Caco-2 (cell line): Measurements from ENCODE around the gene ECE2. TPM values are rescaled to one million over a fixed set of nuclear protein-coding genes. Genes with fewer than 3 reads are reported as not detected.

Experiments used
- BruUV-seq: library from RNA; stranded (reverse); fragments of 400-500 nt; replicated peaks from 2 replicates; lab custom pipeline; 2021; lab: Mats Ljungman, UMichigan
- CTCF ChIA-PET: fragments of 300-600 bp; sonication (Branson Sonifier 250); formaldehyde crosslinking; loops from one replicate; lab custom pipeline; 2022; ENCODE audit warnings: antibody characterized with exemption; lab: Charles Lee
- POLR2A ChIA-PET: fragments of 300-600 bp; sonication (Branson Sonifier 250); formaldehyde crosslinking; loops from one replicate; lab custom pipeline; 2022; ENCODE audit warnings: antibody characterized with exemption; lab: Charles Lee
- DNase-seq, 2 experiments: peaks; one replicate each; pipeline versions ENCODE4 v3.0.0 to v3.0.0-alpha.2; 2020 to 2022
- H3K27me3 ChIP-seq: replicated peaks from 2 replicates; pipeline ENCODE4 v1.6.0; 2011; ENCODE audit warnings: low read length; ENCODE audit not compliant: control insufficient read depth, insufficient read depth
- H3K36me3 ChIP-seq: 2 replicates; pipeline ENCODE4 v1.5.1; 2011; ENCODE audit warnings: low read length; ENCODE audit not compliant: control insufficient read depth, insufficient read depth
- H3K4me1 ChIP-seq: fragments of 250-450 bp; sonication (Bioruptor Pico); 2 replicates; pipeline ENCODE4 v1.5.1; 2020; ENCODE audit warnings: mild to moderate bottlenecking
- H3K4me3 ChIP-seq: 2 replicates; pipeline ENCODE4 v1.5.1; 2011; ENCODE audit warnings: low read depth, mild to moderate bottlenecking, control low read depth, low read length
- H3K9me3 ChIP-seq: fragments of 250-450 bp; sonication (Bioruptor Pico); 2 replicates; pipeline ENCODE4 v1.5.1; 2020; ENCODE audit warnings: mild to moderate bottlenecking, moderate library complexity
- H3K27ac Mint-ChIP-seq: one replicate; pipeline ENCODE4 v1.8.0; 2022; ENCODE audit warnings: mixed read lengths; ENCODE audit not compliant: unreplicated experiment
- H3K27me3 Mint-ChIP-seq: one replicate; pipeline ENCODE4 v1.8.0; 2022; ENCODE audit warnings: mixed read lengths; ENCODE audit not compliant: insufficient read depth, unreplicated experiment
- H3K36me3 Mint-ChIP-seq: one replicate; pipeline ENCODE4 v1.8.0; 2022; ENCODE audit warnings: mild to moderate bottlenecking, mixed read lengths; ENCODE audit not compliant: insufficient read depth, unreplicated experiment
- H3K4me1 Mint-ChIP-seq: one replicate; pipeline ENCODE4 v1.8.0; 2022; ENCODE audit warnings: low read depth, mixed read lengths; ENCODE audit not compliant: unreplicated experiment
- H3K4me3 Mint-ChIP-seq: one replicate; pipeline ENCODE4 v1.8.0; 2022; ENCODE audit warnings: mild to moderate bottlenecking, moderate library complexity, mixed read lengths; ENCODE audit not compliant: unreplicated experiment
- H3K9me3 Mint-ChIP-seq: one replicate; pipeline ENCODE4 v1.8.0; 2022; ENCODE audit warnings: mixed read lengths; ENCODE audit not compliant: unreplicated experiment
- intact Hi-C: fragments of 100-400 bp; cut with micrococcal nuclease; formaldehyde crosslinking; loops from one replicate; pipeline ENCODE4 v1.10.0; 2022; ENCODE audit not compliant: unreplicated experiment
- total RNA-seq: library from RNA; stranded (reverse); gene quantifications from 2 replicates; pipeline ENCODE4 v1.2.3, GENCODE V29; 2022
- TF ChIP-seq, protein P1 (sequence below), 2 experiments: fragments of 200-600 bp in 1 of 2; IDR thresholded peaks; 1 replicate in 1 of 2; 2 replicates in 1 of 2; pipeline versions ENCODE4 v1.5.1 to v1.8.0; 2011 to 2022; ENCODE audit warnings: antibody characterized with exemption in 1 of 2, control low read depth in 1 of 2, inconsistent platforms in 1 of 2, low read depth in 1 of 2, low read length in 1 of 2, mild to moderate bottlenecking in 1 of 2, moderate library complexity in 1 of 2; ENCODE audit not compliant: insufficient read depth in 1 of 2, severe bottlenecking in 1 of 2, unreplicated experiment in 1 of 2

The ECE2 gene
- total RNA-seq, 1 experiment from 2014 or later = not detected

DNA sequence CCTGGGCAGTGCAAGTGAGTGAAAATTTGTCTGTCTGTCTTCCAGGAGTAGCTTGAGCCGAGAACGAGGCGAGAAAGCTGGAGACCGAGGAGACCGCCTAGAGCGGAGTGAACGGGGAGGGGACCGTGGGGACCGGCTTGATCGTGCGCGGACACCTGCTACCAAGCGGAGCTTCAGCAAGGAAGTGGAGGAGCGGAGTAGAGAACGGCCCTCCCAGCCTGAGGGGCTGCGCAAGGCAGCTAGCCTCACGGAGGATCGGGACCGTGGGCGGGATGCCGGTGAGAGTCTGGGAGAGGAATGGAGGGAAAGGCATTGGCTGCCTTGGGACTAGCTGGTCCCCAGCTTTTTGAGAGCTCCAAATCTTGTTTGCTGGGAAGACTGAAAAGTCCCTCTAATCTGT, 51.3 kb downstream of the ECE2 start:
- BruUV-seq = no TSS peak
- TF ChIP-seq, protein P1, sequence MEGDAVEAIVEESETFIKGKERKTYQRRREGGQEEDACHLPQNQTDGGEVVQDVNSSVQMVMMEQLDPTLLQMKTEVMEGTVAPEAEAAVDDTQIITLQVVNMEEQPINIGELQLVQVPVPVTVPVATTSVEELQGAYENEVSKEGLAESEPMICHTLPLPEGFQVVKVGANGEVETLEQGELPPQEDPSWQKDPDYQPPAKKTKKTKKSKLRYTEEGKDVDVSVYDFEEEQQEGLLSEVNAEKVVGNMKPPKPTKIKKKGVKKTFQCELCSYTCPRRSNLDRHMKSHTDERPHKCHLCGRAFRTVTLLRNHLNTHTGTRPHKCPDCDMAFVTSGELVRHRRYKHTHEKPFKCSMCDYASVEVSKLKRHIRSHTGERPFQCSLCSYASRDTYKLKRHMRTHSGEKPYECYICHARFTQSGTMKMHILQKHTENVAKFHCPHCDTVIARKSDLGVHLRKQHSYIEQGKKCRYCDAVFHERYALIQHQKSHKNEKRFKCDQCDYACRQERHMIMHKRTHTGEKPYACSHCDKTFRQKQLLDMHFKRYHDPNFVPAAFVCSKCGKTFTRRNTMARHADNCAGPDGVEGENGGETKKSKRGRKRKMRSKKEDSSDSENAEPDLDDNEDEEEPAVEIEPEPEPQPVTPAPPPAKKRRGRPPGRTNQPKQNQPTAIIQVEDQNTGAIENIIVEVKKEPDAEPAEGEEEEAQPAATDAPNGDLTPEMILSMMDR (IDR thresholded peaks at IDR 0.05; ENCODE audit: insufficient read depth in 1 of 2, low read depth in 1 of 2, low read length in 1 of 2, severe bottlenecking in 1 of 2, unreplicated experiment in 1 of 2) = no peak
- Mint-ChIP-seq H3K4me3 (no peak overlapping the region), H3K27me3 (no peaks in the 10 kb centered on the region), H3K27ac (peak overlapping the region; percentile 84), H3K36me3 (peaks cover 100% of the 10 kb centered on the region), H3K9me3 (no peaks in the 10 kb centered on the region), H3K4me1 (no peaks in the 10 kb centered on the region)
- intact Hi-C loops = no loop called here
- ChIA-PET CTCF (no interaction called here), POLR2A (interaction anchor here (0.6 kb wide), 1 partner anchor 74 kb away, joined by 3 read pairs; no protein-coding TSS in a partner anchor)
- no peaks in the 10 kb centered on the region for H3K9me3 ChIP-seq
- no peak overlapping the region for H3K4me3 ChIP-seq
- no peak for DNase-seq
- no peaks in the 10 kb centered on the region for H3K27me3 ChIP-seq
- peaks cover 20% of the 10 kb centered on the region for H3K36me3 ChIP-seq
- no peaks in the 10 kb centered on the region for H3K4me1 ChIP-seq

- Histone ChIP-seq H3K4me3 (no peak overlapping the region), H3K27me3 (no peaks in the 10 kb centered on the region), H3K9me3 (no peaks in the 10 kb centered on the region), H3K36me3 (peaks cover 13% of the 10 kb centered on the region), H3K4me1 (no peaks in the 10 kb centered on the region)
- TF ChIP-seq, protein P1 (IDR thresholded peaks at IDR 0.05; ENCODE audit: insufficient read depth in 1 of 2, low read depth in 1 of 2, low read length in 1 of 2, severe bottlenecking in 1 of 2, unreplicated experiment in 1 of 2) = no peak
- no peak for DNase-seq
- Mint-ChIP-seq H3K4me3 (no peak overlapping the region), H3K36me3 (peaks cover 100% of the 10 kb centered on the region), H3K4me1 (no peaks in the 10 kb centered on the region), H3K9me3 (no peaks in the 10 kb centered on the region), H3K27ac (no peak overlapping the region), H3K27me3 (no peaks in the 10 kb centered on the region)
- CTCF ChIA-PET = no interaction called here
- POLR2A ChIA-PET = no interaction called here
- BruUV-seq = no TSS peak
- intact Hi-C loops = no loop called here
Observed at GRCh38 chr3:184328516-184328915, 52.7 kb downstream of the ECE2 start.

- H3K4me1 Mint-ChIP-seq = no peaks in the 10 kb centered on the region
- peak overlapping the region; percentile 22 for H3K27ac Mint-ChIP-seq
- CTCF ChIA-PET = no interaction called here
- H3K9me3 ChIP-seq = no peaks in the 10 kb centered on the region
- no peak overlapping the region for H3K4me3 ChIP-seq
- H3K36me3 ChIP-seq = peaks cover 11% of the 10 kb centered on the region
- H3K27me3 ChIP-seq = no peaks in the 10 kb centered on the region
- POLR2A ChIA-PET = no interaction called here
- no TSS peak for BruUV-seq
- no peak overlapping the region for H3K4me3 Mint-ChIP-seq
- H3K4me1 ChIP-seq = no peaks in the 10 kb centered on the region
- H3K9me3 Mint-ChIP-seq = no peaks in the 10 kb centered on the region
- DNase-seq = no peak
- H3K27me3 Mint-ChIP-seq = no peaks in the 10 kb centered on the region
- TF ChIP-seq, protein P1 (IDR thresholded peaks at IDR 0.05; ENCODE audit: insufficient read depth in 1 of 2, low read depth in 1 of 2, low read length in 1 of 2, severe bottlenecking in 1 of 2, unreplicated experiment in 1 of 2) = no peak
- intact Hi-C loops = no loop called here
- H3K36me3 Mint-ChIP-seq = peaks cover 99% of the 10 kb centered on the region
Observed at GRCh38 chr3:184332370-184333090, 56.7 kb downstream of the ECE2 start.
